NCI-H2227 (cell line): ENCODE measurements around the gene SHROOM3.
A peak's percentile ranks its signal among the peaks of the same experiment; 100 is the strongest.

ENCODE experiments used
- DNase-seq: peaks from one replicate; lab custom pipeline; 2025; ENCODE audit not compliant: unreplicated experiment; lab: John Stamatoyannopoulos, UW

SHROOM3 gene

DNA sequence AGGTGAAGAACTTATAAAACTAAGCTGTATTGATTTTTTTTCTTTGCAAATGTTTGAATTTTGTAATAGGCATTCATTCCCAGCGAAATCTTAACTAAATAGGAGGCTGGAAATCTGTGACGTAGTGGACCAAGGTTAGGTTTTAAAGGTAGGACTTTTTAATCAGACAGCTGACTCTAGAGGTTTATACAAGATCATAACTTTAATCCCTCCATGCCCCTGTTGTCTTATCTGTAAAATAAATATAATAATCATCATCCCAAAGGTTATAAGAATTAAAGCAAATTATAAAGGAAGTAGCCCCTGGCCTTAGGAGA lies 101.3 kb downstream of the SHROOM3 start:
- no peak for DNase-seq

DNA sequence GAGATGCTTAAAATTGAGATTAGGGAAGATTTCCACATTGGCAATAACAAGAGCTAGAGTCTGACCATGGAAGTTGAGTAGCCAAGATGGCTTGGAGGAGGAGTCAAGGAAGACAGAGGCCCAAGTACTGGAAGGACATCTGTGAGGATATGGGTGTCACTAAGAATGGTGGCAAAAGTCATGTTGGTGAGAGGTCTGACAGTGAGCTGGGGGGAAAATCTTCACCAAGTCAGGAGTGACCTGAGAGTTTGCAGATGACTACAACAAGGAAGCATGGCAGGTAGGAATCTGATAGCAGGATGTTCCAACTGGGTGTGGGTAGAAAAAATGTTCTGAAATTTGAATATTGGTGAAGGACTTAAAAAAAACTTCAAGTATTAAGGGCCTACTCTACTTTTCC lies 103.3 kb downstream of the SHROOM3 start:
- no peak for DNase-seq

GRCh38 chr4:76539979-76540378 lies 105.0 kb downstream of the SHROOM3 start:
- no peak for DNase-seq

DNA sequence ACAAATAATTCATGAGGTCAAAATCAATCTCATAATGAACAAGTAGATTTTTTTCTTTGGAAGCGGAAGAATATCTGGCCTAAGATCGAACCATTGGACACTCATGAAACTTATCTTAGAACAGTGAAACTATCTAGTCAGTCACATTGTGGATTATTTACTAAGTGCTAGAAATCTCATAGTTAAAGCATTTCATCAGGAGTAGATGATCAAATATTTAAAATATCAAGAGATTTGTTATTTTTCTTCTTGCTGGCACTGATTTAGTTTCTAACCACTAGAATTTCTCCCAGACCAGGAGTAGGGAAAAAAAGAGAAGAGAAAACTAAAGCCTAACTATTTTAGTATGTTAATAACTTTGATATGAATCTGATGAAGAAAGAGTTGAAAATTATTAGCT lies 105.5 kb downstream of the SHROOM3 start:
- DNase-seq = no peak

DNA sequence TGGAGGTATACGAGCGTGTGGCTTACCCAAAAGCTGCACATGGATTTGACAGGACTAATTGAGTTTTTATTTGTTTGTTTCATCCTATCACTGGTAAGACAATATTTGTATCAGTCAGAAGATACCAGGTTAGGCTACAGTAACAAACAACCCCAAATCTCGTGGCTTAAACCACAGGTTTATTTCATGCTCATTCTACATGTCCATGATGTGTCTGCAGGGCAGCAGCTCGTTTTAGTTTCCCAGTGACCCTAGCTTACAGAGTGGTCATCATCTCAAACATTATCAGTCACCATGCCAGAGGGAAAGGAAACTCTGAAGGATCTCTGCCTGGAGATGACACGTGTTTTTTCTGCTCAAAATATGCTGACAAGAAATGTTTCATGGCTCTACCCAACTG lies 108.3 kb downstream of the SHROOM3 start:
- no peak for DNase-seq

GRCh38 chr4:76544725-76545124 lies 109.7 kb downstream of the SHROOM3 start:
- DNase-seq = no peak

DNA sequence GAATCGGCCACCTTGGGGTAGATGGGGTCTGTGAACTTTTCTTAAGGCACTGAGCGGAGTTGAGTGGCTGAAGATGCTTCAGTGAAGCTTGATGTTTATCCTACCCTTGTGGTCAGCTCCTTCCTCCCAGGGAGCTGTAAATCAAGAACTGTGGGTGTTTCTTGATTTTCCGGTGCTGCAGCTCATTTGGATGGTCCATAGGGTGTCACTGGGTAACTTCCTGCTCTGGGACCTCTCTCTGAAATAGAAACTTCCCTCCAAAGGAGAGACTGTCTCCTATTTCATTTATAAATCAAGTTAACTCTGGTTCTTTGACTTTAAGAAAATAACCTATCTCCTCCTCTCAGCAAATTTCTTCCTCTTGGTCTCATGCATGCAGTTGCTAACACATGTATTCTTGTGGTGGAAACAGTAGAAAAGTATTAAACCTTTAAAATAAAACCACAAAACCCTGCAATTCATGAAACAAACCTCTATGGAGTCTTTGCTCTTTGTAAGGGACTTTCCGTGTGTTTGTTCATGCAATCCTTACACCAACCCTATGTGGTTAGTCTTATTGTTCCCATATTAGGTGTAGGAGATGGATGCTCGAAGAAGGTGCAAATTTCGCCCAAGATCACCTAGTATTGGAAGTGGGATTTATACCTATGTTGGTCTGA lies 110.3 kb downstream of the SHROOM3 start:
- DNase-seq = no peak

DNA sequence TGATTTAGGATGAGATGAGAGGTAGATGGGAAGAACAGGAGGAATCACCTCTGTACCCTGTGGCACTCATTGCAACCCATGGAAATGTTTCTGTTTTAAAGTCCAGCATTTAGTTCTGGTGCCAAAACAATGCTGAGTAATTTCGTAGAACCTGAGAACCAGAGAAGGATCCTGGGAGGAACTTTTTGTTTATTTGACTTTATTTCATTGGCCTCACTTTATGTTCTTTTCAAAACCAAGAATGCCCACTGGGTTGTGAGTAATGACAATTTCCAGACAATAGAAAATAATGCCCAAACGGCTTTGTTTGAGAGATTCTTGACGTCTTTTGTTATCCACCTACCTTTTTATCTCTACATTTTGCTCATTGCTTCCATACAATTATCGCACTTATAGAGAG lies 111.3 kb downstream of the SHROOM3 start:
- DNase-seq = peak; percentile 33

DNA sequence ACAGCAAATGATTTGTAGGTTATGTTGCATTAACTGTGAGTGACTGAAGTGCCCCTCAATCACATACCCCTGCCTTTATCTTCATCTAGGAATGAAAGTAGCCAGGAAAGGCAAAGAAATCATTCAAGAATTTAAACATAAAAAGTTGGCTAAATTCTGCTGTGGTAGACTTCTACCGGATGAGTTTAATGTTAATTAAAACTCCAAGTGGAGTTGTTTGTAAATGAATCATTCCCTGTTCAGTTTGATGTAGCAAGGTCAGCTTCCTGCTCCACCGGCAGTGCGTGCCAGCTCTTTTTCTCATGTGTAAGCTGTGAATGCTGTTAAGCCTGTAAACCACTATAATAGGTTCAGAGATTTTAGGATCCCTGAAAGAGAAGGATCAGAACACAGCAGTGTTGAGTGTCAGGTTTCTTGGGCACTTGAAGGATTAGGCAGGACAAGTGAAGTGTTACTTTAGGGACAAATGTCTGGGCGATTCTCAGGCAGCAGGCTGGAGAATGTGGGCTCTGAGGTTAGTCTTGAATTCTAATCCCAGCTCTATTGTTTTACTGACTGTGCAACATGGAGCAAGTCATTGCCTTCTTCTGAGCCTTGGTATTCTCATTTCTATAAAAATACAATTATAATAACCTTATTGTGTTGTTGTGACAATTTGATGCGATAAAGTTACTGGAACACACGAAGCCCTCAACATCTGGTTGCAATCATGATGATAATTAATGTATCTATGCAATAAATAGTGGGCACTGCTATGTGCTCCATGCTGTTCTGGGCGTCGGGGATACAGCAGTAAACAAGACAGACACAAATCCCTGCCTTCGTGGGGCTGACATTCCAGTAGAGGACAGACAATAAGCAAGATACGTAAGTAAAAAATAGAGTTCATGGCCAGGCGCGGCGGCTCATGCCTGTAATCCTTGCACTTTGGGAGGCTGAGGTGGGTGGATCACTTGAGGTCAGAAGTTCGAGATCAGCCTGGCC lies 112.0 kb downstream of the SHROOM3 start:
- DNase-seq = peak; percentile 33

- DNase-seq = no peak
Observed at GRCh38 chr4:76548704-76549103, 113.7 kb downstream of the SHROOM3 start.

GRCh38 chr4:76549765-76550164 lies 114.7 kb downstream of the SHROOM3 start:
- DNase-seq = no peak

DNA sequence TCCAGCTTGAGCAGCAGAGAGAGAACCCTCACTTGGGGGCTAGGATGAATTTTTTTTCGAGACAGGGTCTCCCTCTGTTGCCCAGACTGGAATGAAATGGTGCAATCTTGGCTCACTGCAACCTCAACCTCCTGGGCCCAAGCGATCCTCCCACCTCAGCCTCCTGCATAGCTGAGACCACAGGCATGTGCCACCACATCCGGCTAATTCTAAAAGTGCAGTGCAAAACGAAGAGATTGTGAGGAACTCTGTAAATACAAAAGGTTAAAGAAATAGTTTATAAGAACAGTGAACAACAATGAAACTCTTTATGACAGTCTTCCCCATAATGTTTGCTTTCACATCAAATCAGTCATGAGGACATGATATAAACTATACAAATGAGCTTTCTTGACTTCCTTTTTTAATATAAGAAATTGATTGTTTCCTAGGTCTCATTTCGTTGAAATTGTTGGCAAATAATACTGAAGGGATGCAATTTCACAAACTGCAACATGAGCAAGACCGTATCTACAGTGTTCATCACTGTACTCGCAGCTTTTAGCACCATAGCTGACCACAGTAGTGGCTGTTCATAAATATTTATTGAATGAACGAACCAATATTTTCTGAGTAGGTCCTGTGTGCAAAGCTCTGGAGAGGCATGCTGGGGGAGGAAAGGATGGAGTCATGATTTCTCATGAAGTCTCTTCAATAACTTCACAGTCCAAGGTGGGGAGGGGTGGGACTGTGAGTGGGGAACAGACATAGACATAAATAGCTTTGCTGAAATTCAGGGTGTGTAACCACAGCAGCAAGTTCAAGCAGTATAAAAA lies 116.1 kb downstream of the SHROOM3 start:
- DNase-seq = no peak

DNA sequence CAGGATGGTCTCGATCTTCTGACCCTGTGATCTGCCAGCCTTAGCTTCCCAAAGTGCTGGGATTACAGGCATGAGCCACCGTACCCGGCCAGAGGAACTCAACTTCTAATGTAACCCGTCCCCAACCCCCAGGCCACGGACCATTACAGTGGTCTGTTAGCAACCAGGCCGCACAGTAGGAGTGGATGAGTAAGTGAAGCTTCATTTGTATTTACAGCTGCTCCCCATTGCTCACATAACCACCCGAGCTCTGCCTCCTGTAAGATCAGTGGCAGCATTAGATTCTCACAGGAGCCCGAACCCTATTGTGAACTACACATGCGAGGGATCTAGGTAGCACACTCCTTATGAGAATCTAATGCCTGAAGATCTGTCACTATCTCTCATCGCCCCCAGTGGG lies 119.6 kb downstream of the SHROOM3 start:
- no peak for DNase-seq

DNA sequence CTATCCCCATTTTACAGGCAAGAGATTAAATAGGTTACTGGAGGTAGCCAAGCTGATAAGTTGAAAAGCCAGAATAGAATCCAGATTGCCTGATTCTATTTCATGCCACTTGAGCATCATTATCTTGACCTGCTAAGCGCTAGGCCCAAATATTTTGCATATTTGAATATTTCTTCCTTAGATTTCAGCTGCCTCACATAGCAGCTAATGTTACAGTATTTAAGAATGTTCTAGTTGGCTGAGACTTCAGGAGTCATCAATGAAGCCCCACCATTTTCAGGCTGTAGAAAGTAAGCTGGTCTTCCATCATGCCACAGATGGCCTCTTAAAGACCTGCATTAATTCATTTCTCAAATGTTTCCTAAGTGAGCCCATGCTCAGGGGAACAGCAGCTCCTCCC lies 121.4 kb downstream of the SHROOM3 start:
- no peak for DNase-seq

GRCh38 chr4:76558396-76559235 lies 123.6 kb downstream of the SHROOM3 start:
- no peak for DNase-seq

- DNase-seq = no peak
Observed at GRCh38 chr4:76559236-76560071, 124.4 kb downstream of the SHROOM3 start.

- no peak for DNase-seq
Observed at GRCh38 chr4:76562161-76562560, 127.1 kb downstream of the SHROOM3 start.

- DNase-seq = no peak
Observed at GRCh38 chr4:76562836-76563453, 127.9 kb downstream of the SHROOM3 start.

- no peak for DNase-seq
Observed at GRCh38 chr4:76563454-76564122, 128.6 kb downstream of the SHROOM3 start.
